HUDEP-2 (cell line): ENCODE results near the gene METTL25.

Experiments used
- DNase-seq, 76 experiments: peaks; one replicate each; lab custom pipeline; 2025; ENCODE audit not compliant: unreplicated experiment in 76 of 76; lab: John Stamatoyannopoulos, UW

METTL25 gene

DNA sequence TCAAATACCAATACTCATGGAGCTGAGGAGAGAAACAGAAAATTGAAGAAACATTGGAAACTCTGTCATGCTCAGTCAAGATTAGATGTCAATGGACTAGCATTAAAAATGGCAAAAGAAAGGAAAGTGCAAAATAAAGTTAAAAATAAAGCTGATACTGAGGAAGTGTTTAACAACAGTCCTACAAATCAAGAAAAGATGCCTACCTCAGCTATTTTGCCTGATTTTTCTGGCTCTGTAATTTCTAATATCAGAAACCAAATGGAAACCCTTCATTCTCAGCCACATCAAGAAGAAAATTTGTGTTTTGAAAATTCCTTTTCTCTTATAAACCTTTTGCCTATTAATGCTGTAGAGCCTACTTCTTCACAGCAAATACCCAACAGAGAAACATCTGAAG, 40.5 kb downstream of the METTL25 start:
- no peak for DNase-seq

DNA sequence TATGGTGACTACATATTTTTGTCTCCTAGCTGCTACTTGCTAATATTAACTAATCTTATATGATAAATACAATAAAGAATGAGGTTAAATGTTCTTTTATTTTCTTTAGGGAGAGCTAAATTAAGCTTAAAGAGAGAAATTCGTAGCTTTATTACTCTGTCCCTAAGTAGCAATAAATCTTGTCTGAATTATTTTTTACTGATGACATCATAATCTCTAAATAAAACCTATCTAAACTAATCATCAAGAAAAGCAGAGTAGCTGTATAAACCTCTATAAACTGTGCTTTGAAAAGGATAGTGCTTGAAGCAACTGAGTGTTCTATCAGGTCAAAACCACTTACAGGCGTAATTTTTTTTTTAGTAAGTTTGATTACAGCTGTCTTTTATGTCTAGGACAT, 42.5 kb downstream of the METTL25 start:
- DNase-seq: no peak

- no peak for DNase-seq
Measured at GRCh38 chr12:82406651-82407050, 48.3 kb downstream of the METTL25 start.

DNA sequence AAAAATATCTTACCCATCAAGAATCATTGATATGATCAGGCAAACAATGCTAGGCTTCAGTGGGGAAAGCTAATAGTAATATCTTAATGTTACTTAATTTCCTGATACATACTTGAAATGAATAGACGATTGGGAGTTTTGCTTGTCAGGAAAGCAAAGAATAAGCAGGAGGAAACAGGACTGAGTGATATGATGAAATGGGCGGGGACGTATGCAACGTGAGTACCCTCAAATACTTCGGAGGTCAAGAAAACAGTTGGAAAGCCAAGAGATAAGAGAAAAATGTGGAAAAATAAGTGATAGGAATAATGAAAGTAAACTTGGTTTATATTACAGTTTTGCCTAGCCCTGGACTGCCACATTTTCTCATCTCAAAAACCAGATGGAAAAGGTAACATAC, 49.2 kb downstream of the METTL25 start:
- DNase-seq: no peak

DNA sequence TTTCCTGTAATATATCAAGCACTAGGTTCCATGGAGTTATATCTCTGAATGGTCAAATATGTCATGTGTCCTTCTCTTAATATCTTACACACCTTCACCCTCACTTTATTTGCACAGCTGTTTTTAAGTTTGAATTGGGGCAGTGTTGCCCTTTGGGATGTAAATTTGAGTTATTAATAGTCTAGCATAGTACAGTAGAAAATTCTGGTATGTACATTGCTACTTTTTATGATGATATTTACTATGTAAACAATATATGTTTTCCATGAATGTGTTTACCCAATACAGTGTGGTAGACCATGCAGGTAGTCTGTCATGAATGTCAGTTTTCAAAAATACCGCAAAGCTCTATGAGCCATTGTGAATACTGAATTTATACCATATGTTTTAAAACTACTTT, 50.5 kb downstream of the METTL25 start:
- DNase-seq: no peak

GRCh38 chr12:82411546-82412230, 53.4 kb downstream of the METTL25 start:
- DNase-seq: no peak

DNA sequence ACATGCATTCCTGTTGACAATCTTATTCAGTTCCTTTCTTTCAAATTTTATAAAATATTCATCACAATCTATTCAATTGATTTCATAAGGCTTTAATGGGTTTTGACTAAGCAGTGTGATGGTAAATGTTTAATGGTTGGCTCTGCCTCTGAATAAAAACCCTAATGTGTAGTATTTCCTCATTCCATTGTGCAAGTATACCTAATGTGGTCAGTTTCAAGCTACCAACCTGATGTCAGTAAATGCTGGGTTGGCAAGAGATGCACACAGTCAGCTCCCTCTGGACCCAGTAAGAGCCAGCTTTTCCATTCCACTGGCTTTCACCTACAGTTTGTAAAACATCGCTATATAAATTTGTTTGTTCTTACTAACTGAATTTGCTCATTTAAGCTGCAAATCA, 53.9 kb downstream of the METTL25 start:
- DNase-seq: no peak

GRCh38 chr12:82414044-82414443, 55.7 kb downstream of the METTL25 start:
- DNase-seq: no peak

- DNase-seq: no peak
Measured at GRCh38 chr12:82414926-82415325, 56.6 kb downstream of the METTL25 start.

- DNase-seq: no peak
Measured at GRCh38 chr12:82415402-82415801, 57.1 kb downstream of the METTL25 start.

DNA sequence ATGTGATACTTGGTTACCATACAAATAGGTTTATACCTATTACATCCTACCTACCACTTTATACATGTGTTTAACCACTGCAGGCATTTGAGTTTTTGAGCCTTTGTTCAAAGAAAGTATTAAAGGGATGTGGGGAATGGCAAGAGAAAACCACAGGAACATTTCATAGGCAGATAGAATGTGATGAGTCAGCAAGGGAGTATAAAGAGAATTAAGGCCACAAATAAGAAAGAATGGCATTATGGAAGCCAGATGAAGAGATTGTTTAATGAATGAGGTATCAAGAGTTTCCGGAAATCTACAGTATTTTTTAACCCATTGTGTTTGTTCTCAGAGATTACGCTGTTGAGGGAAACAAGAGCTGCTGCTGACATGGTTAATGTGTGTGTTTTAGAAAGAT, 66.9 kb downstream of the METTL25 start:
- DNase-seq: no peak

GRCh38 chr12:82426081-82426480, 67.8 kb downstream of the METTL25 start:
- DNase-seq: no peak

- DNase-seq: no peak
Measured at GRCh38 chr12:82426586-82426985, 68.3 kb downstream of the METTL25 start.

GRCh38 chr12:82430541-82431145, 72.3 kb downstream of the METTL25 start:
- DNase-seq: no peak

GRCh38 chr12:82434392-82434911, 76.1 kb downstream of the METTL25 start:
- no peak for DNase-seq

- no peak for DNase-seq
Measured at GRCh38 chr12:82436354-82436753, 78.0 kb downstream of the METTL25 start.

DNA sequence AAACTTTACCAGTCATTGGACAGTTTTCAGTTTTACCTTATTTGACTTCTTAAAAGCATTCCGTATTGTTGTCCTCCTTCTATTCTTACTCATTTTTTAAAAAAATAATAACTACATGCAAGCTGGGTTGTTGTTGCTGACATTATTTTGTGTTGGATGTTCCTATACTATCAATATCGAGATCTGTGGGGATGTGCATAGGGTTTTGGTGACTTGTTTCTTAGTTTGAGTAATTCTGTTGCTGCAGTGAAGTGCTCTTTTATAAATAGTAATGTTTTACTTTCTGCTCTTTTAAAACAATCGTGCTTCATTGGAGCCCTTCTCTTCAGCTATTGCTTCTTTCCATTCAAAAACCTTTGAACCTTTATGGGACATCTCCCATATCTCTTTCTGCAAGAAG, 79.4 kb downstream of the METTL25 start:
- no peak for DNase-seq

GRCh38 chr12:82438356-82438755, 80.0 kb downstream of the METTL25 start:
- DNase-seq: no peak

DNA sequence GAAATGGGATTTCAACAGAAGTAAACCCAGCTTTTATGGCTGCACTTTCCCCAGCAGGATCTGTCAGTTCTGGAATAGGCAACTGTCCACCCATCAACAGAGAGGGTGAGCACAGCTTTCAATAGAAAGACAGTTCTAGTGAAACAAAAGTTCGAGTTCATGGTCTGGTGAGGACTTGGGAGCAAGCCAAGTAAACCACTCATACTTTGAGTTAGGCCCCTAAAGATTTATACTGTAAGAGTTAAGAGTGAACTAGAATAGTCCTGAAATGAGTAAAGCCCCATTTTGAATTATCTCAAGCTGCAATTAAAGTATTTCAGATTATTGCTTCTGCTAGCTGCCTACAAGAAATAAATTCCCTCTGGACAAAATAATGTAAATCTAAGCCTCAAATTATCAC, 82.6 kb downstream of the METTL25 start:
- DNase-seq: no peak

DNA sequence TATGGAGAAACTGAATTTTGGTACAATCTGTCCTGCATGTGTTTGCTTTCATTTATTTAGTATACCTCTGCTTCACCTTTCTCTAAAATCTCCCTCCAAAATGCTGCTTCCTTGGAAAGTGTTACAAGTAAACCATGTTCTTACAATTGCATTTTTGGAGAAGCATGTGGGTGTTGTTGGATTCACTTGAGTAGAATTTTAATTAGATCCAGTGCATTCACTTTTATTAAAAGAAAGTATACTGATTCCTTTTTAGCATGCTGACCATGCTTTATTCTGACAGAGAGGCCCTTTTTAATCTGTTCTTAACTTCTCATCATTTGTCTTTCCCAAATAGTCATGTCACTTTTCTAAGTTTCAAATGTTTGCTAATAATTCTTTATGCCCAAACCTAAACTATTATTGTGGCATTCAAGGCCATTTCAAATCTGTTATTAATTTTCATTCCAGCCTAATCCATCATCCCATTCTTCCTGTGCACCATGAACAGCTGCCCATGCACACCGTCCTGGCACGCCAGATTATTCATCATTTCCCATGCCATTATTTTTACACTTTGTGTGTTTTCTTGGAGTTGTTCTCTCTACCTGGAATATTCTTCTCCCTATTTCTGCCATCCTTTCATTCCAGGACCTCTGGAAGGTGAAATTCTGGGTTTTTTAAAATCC, 90.7 kb downstream of the METTL25 start:
- DNase-seq: no peak

- DNase-seq: no peak
Measured at GRCh38 chr12:82456633-82457032, 98.3 kb downstream of the METTL25 start.

GRCh38 chr12:82458101-82458500, 99.8 kb downstream of the METTL25 start:
- DNase-seq: no peak
